CD4-positive, alpha-beta T cell (primary cell): ENCODE data around the gene TBX15. TPM values are rescaled to one million over a fixed set of nuclear protein-coding genes. Genes with fewer than 3 reads are reported as not detected.

Experiments used
- ATAC-seq: fragments of 200-7000 bp; cut with Tn5 transposase; one replicate; pipeline ENCODE4 v1.10.0; 2022; ENCODE audit warnings: mild to moderate bottlenecking; ENCODE audit not compliant: poor library complexity
- CTCF ChIA-PET: fragments of 350-600 bp; sonication (Branson Sonifier 250); formaldehyde crosslinking; loops from one replicate; lab custom pipeline; 2021; ENCODE audit warnings: antibody characterized with exemption, inconsistent platforms; lab: Charles Lee
- POLR2A ChIA-PET: fragments of 350-600 bp; sonication (Branson Sonifier 250); formaldehyde crosslinking; loops from one replicate; lab custom pipeline; 2021; ENCODE audit warnings: antibody characterized with exemption, inconsistent platforms; lab: Charles Lee
- DNase-seq, 14 experiments: peaks; one replicate each; pipeline ENCODE4 v3.0.0-alpha.2; 2013 to 2020; ENCODE audit warnings: mixed read lengths in 2 of 14
- H3K27ac ChIP-seq, 2 donors: one replicate each; pipeline versions ENCODE4 v1.5.1 to v1.7.0; 2013; ENCODE audit warnings: low read length in 2 of 2, low read depth in 1 of 2, mild to moderate bottlenecking in 1 of 2
- H3K27me3 ChIP-seq, 2 experiments: 1 replicate in 1 of 2; 2 replicates in 1 of 2; pipeline versions ENCODE4 v1.6.1 to v1.7.0; 2013; ENCODE audit warnings: low read length in 2 of 2, control low read depth in 1 of 2, mild to moderate bottlenecking in 1 of 2, moderate library complexity in 1 of 2; ENCODE audit not compliant: insufficient read depth in 2 of 2, control insufficient read depth in 1 of 2
- H3K36me3 ChIP-seq: one replicate; pipeline ENCODE4 v1.6.1; 2013; ENCODE audit warnings: low read length, control low read depth; ENCODE audit not compliant: insufficient read depth
- H3K4me1 ChIP-seq: one replicate; pipeline ENCODE4 v1.6.1; 2013; ENCODE audit warnings: low read length, control low read depth; ENCODE audit not compliant: insufficient read depth
- H3K4me3 ChIP-seq: one replicate; pipeline ENCODE4 v1.5.1; 2013; ENCODE audit warnings: mild to moderate bottlenecking, low read length, moderate library complexity
- H3K9me3 ChIP-seq, 2 experiments: 1 replicate in 1 of 2; 2 replicates in 1 of 2; pipeline versions ENCODE4 v1.6.1 to v1.7.0; 2013; ENCODE audit warnings: low read length in 2 of 2, mild to moderate bottlenecking in 2 of 2, control low read depth in 1 of 2, moderate library complexity in 1 of 2; ENCODE audit not compliant: control insufficient read depth in 1 of 2, insufficient read depth in 1 of 2
- H3K27ac Mint-ChIP-seq: one replicate; pipeline ENCODE4 v1.8.0; 2020; ENCODE audit warnings: mixed read lengths
- H3K27me3 Mint-ChIP-seq: one replicate; pipeline ENCODE4 v1.8.0; 2021; ENCODE audit warnings: mixed read lengths
- H3K36me3 Mint-ChIP-seq: one replicate; pipeline ENCODE4 v1.8.0; 2021; ENCODE audit warnings: low read depth, mixed read lengths
- H3K4me1 Mint-ChIP-seq: one replicate; pipeline ENCODE4 v1.8.0; 2021; ENCODE audit warnings: low read depth, mixed read lengths
- H3K4me3 Mint-ChIP-seq: one replicate; pipeline ENCODE4 v1.8.0; 2020; ENCODE audit warnings: mild to moderate bottlenecking, mixed read lengths
- H3K9me3 Mint-ChIP-seq: one replicate; pipeline ENCODE4 v1.8.0; 2020; ENCODE audit warnings: mixed read lengths
- intact Hi-C, 2 experiments: fragments of 100-400 bp; cut with DNase I in 1 of 2; cut with micrococcal nuclease in 1 of 2; formaldehyde crosslinking; loops; one replicate each; pipeline versions ENCODE4 v1.15.1 to v1.9.0; 2023 to 2025; cut with DNase I, micrococcal nuclease
- total RNA-seq, 174 experiments: library from RNA in 2 of 174; stranded (reverse) in 2 of 174; gene quantifications; one replicate each; pipeline ENCODE4 v1.2.3 and lab custom pipeline; 2021 to 2026
- TF ChIP-seq, protein P1 (sequence below): fragments of 200-600 bp; IDR thresholded peaks from one replicate; pipeline ENCODE4 v1.8.0; 2022; ENCODE audit warnings: antibody characterized with exemption, mild to moderate bottlenecking

TBX15 gene
- total RNA-seq, 2 experiments from 2014 or later: not detected

GRCh38 chr1:118925651-118926050 is 62.5 kb downstream of the TBX15 start:
- ChIA-PET CTCF (no interaction called here), POLR2A (no interaction called here)
- TF ChIP-seq, protein P1, sequence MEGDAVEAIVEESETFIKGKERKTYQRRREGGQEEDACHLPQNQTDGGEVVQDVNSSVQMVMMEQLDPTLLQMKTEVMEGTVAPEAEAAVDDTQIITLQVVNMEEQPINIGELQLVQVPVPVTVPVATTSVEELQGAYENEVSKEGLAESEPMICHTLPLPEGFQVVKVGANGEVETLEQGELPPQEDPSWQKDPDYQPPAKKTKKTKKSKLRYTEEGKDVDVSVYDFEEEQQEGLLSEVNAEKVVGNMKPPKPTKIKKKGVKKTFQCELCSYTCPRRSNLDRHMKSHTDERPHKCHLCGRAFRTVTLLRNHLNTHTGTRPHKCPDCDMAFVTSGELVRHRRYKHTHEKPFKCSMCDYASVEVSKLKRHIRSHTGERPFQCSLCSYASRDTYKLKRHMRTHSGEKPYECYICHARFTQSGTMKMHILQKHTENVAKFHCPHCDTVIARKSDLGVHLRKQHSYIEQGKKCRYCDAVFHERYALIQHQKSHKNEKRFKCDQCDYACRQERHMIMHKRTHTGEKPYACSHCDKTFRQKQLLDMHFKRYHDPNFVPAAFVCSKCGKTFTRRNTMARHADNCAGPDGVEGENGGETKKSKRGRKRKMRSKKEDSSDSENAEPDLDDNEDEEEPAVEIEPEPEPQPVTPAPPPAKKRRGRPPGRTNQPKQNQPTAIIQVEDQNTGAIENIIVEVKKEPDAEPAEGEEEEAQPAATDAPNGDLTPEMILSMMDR: no peak
- Mint-ChIP-seq H3K27me3 (peaks cover 5% of the 10 kb centered on the region), H3K36me3 (no peaks in the 10 kb centered on the region), H3K9me3 (peaks cover 11% of the 10 kb centered on the region), H3K4me3 (no peak overlapping the region), H3K4me1 (no peaks in the 10 kb centered on the region), H3K27ac (no peak overlapping the region)
- Histone ChIP-seq H3K27ac (no peak overlapping the region), H3K4me3 (no peak overlapping the region), H3K4me1 (no peaks in the 10 kb centered on the region), H3K36me3 (no peaks in the 10 kb centered on the region), H3K9me3 (peaks cover 0 to 5% of the 10 kb centered on the region in 2 experiments), H3K27me3 (no peaks in the 10 kb centered on the region)
- DNase-seq (no peak), ATAC-seq (no peak)
- intact Hi-C loops: no loop called here

DNA sequence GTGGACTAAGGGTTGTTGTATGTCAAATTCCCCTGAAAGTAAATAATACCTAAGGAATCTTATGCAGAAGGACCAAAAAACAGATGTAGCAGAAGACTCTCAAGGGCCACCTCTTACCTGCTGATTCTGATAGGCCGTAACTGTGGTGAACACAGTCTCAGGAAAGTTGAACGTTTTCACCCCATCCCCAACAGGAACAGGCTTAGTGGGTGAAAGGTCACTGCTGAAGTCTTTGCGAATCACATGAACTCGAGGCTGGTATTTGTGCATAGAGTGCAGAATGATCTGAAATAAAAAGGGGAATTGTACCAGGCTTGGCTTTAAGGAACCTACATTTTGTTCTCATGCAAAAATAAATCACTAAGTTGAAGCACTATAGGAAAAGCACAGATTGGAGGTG is 64.8 kb downstream of the TBX15 start:
- H3K4me3 Mint-ChIP-seq: no peak overlapping the region
- no peak for ATAC-seq
- Histone ChIP-seq H3K9me3 (no peaks in the 10 kb centered on the region), H3K27me3 (no peaks in the 10 kb centered on the region), H3K4me3 (no peak overlapping the region), H3K36me3 (no peaks in the 10 kb centered on the region), H3K27ac (no peak overlapping the region), H3K4me1 (no peaks in the 10 kb centered on the region)
- DNase-seq: no peak
- H3K27ac Mint-ChIP-seq: no peak overlapping the region
- H3K27me3 Mint-ChIP-seq: peaks cover 1% of the 10 kb centered on the region
- CTCF ChIA-PET: no interaction called here
- H3K4me1 Mint-ChIP-seq: no peaks in the 10 kb centered on the region
- TF ChIP-seq, protein P1: no peak
- intact Hi-C loops: no loop called here
- POLR2A ChIA-PET: no interaction called here
- no peaks in the 10 kb centered on the region for H3K36me3 Mint-ChIP-seq
- H3K9me3 Mint-ChIP-seq: peaks cover 10% of the 10 kb centered on the region

DNA sequence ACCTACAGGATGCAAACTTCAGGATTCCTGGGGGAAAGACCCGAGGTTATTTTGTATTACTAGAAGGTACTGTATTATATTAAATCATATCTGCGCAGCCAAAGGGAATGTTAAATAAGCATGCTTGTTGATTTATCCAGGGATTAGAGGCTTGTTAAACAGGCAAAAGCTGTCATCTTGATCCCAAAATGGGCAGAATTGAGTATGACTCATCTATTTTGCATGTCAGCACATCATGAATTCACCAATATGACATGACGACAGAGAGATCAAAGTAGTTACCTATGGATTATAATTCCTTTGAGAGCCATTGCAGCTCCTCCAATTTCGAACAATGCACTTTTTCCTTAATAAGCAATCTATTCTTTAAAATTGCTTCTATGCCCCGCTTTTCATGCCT is 66.1 kb downstream of the TBX15 start:
- Histone ChIP-seq H3K27me3 (no peaks in the 10 kb centered on the region), H3K9me3 (no peaks in the 10 kb centered on the region), H3K4me3 (no peak overlapping the region), H3K27ac (no peak overlapping the region), H3K4me1 (no peaks in the 10 kb centered on the region), H3K36me3 (no peaks in the 10 kb centered on the region)
- POLR2A ChIA-PET: no interaction called here
- no peaks in the 10 kb centered on the region for H3K4me1 Mint-ChIP-seq
- TF ChIP-seq, protein P1: no peak
- no peak for DNase-seq
- no peak overlapping the region for H3K4me3 Mint-ChIP-seq
- peaks cover 9% of the 10 kb centered on the region for H3K9me3 Mint-ChIP-seq
- no peaks in the 10 kb centered on the region for H3K27me3 Mint-ChIP-seq
- ATAC-seq: no peak
- CTCF ChIA-PET: interaction anchor here (1.1 kb wide), 1 partner anchor 11 kb away, joined by 3 read pairs; no protein-coding TSS in a partner anchor
- intact Hi-C loops: no loop called here
- H3K36me3 Mint-ChIP-seq: no peaks in the 10 kb centered on the region
- H3K27ac Mint-ChIP-seq: no peak overlapping the region
